Right kidney (tissue), 1 donor: ENCODE data around the gene PAM16.

ENCODE experiments used
- DNase-seq: peaks from one replicate; pipeline ENCODE4 v3.0.0-alpha.2; 2016

The PAM16 gene

DNA sequence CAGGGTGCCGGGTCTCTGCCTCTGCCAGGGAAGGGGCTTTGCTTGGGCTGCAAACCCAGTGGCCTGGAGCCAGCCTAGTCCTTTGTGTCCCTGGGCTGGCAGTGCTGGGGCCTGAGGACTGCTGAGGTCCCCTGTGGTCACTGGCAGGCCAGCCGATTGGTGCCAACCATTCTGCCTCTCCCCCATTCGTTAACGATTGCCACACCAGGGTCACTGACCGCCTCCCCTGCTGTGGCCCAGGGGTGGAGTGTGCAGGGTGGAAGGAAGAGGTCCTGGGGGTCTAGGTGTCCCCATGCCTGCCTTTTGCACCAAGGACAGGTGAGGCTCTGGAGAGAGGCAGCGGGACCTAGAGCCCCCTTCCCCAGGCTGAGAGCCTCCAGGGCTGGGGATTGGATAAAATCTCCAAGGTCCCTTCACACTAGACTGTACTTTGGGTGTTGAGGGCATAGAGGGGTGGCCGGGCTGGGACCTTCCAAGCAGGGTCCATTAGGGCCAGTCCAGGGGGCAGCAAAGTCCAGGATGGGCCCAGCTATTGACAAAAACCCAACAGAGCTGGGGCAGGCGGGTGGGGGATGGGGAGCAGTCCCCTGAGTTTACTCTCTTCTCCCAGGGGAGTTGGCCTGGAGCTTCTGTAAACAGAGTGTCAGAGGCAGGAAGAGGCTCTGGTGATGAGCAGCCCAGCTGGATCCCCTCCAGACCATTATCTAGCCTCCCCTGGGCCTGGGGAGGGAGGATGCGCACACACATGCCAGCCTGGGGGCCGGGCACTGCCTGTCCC lies 21.6 kb upstream of the PAM16 start:
- DNase-seq, result no peak

DNA sequence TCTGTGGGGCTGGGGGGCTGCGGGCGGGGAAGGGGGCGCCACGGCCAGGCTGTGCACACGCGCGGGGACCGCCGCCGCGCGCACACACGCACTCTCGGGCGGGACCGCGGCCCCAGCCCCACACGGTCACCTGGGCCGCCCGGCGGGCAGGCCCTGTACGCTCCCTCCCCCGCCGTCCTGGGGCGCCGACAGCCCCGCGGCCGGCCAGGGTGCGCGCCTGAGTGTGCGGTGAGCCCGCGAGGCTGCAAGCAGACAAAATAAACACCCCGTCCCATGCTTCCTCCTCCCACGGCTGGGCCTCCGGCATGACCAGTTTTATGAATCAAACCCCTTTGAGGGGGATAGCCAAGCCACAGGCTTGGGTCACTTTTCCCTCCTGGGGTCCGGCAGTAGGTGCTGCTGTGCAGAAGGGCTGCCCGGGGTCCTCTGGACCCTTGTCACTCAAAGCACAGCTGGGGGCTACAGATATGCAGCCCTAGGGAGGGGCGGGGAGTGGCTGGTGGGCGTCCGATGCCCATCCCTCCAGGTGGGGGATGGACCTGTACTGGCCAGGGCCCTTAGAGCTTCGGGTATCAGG lies 21.0 kb upstream of the PAM16 start:
- DNase-seq, result no peak

DNA sequence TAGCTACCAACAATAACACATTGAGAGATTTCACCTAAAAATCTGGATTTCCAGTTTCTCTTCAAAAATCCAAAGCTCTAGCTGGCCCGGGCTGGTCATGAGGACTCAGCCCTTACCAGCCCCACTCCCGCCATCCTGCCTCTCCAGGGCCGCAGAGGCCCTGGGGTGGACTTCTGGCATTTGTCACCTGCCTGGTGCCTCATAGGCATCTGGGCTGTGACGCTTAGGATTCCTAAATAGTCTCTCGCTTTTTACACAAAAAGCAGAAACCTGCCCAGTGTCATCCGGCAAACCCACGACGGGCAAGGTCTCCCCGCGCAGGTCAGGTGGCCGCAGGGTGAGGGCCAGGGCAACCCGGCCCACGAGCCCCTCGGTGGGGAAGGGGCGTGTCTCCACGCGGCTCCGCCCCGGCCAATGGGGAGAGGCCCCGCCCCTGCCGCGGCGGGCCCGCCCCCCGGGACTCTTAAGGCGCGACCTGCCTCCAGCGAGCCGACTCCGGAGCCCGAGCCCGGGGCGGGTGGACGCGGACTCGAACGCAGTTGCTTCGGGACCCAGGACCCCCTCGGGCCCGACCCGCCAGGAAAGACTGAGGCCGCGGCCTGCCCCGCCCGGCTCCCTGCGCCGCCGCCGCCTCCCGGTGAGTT lies 20.4 kb upstream of the PAM16 start, which contains the start of gene VASN:
Gene VASN, plus strand, starts transcription at position 492 of the 644 bp plus-strand sequence. CDS start 9,030 bp downstream, outside the sequence.
- peak; percentile 88 for DNase-seq

DNA sequence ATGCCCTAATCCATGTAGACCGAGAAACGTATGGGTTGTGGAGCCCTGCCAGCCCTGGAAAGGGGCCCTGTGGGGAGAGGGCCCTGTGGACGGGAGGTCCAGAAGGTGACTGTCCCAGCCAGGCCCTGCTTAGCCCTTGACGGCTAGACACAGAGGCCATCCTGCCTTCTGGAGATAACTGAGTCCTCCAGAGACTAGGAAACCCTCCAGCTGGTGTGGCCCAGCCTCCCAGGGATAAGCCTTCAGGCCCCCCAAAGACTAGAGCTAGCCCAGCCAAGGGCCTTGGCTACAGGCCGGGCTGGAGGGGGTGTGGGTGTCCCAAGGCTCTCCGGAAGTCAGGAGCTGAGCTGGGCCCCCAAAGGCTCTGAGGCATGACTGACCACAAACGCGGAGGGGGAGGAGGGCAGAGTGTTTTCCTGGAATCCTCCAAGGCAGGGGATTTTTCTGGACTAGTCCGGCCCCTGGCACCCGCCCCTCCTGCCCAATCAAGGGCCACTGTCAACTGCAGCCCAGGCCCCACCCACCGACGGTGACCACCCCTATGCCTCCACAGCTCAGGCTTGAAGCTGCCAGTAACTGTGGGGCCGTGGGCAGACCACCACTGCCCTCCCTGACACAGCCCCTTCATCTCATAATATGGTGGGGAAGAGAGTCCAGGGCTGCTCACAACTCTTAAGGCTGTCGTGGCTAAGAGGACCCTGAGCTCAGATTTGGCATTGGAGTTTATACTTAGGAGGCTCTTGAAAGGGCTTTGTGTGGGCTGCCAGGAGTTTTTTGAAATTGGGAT lies 19.6 kb upstream of the PAM16 start:
- no peak for DNase-seq

DNA sequence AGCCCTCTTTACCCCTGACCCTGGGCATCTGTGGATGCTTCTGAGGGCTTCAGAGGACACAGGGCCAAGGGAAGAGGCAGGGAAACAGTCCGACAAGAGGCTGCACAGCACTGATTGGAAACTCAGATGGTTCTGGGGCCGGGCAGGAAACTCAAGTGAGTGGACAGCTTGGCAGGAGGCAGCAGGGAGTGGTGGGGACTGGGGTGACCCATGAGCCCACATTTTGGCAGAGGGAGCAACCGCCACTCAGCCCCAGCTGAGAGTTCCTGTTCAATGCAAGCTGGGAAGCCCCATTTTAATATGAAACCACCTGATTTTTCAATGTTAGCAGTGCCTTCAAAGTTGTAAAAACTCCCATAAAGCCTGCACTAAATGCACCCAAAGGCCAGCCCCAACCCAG lies 19.0 kb upstream of the PAM16 start:
- DNase-seq, result no peak

DNA sequence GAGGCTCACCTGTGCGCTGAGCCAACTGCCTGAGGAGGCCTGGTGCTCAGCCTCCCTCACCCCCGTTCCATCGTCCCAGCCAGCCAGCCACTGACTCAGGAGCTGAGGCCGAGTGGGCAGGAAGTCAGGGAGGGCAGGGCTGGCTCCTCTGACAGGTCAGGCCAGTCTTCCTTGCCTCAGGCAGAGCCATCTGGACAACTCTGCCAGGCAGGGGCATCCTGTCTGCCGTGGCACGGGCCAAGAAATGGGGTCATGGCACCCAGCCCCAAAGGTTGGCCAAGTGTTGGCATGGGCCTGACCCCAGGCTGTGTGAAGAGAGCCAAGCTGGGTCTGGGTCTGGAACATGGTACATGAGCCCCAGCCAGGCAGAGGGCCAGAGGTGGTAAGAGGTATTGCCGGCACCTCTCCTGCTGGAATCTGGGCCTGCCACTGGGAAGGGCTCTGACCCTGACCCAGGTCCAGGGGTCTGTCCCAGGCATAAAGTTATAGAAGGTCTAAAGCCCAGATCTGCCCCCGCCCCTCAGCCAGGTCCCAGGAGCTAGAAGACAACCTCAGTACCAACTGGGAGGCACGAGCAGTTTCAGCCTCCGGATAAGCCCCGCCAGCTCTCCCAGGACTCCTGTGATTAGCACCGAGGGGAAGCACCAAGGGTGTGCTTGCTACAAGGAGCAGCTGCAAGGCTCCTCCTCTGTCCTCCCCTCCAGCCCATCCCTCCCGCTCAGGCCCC lies 18.0 kb upstream of the PAM16 start:
- DNase-seq, result no peak

DNA sequence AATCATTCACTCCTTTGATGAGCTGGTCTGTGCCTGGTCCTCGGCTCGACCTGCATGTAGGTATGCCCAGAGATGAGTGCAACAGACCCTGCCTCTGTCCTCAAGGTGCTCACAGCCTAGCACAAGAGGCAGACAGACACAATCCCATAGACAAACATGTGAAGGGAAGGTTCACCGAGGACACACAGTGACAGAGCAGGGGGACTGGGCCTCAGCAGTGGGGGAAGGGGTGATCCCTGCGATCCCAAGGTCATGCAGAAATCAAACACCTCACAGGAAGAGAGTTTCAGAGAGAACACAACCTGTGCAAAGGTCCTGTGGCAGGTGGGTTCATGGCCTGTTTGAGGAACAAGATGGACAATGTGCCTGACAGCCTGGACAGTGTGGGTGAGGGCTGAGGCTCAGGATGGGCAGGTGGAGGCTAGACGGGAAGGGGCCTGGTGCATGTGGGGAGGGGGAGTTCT lies 16.3 kb upstream of the PAM16 start:
- no peak for DNase-seq

DNA sequence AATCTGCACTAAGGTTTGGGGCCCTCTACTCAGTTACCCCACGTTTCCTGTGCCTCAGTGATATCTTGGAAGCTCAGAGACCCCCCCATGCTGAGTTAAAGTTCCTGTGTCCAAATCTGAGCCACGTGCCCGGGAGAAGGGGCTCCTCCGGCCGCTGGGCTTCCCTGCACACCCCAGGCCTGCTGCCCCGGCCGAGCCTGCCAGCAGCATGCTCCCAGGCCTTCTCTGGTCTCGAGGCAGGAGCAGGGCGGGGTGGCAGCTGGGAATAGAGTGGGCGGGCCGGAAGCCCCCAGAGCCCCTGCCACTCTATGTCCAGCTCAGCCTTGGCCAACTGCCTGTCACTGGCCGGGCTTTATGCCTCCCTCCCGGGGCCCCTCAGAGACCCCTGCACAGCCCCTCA lies 14.9 kb upstream of the PAM16 start:
- DNase-seq, result no peak

DNA sequence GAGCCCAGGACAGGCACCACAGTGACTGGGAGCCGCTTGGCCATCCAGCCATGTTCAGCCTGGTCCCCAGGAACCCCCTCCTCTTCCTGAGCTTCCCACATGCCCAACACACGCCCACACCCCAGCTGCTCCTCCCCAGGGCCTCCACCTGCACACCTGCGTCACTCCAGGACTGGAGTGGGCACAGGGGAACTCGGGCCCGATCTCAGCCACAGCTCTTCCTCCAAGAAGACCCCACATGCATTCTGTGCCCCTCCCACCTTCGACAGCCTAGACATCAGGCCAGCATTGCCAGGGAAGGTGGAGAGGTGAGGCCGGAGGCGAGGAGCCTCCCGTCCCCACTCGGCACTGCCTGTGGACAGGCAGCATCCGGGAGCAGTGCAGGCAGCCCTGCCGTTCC lies 14.5 kb upstream of the PAM16 start:
- DNase-seq, result no peak

DNA sequence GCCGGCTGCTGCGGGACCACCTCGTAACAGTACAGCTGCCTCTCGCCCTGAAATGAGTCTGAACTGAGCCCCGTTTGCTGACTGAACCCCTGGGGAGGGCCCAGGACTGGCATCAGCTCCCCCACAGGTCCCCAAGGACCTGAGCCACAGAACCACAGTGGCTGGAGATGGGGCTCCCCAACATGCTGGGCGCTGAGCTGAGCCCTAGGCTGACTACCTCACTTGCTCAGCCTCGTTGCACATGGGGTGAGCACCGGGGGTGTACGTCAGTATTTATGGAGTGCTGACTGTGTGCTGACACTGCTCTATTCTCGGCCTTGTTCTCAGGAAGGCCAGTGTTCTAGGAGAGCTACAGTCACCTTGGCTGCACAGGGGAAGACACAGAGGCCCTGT lies 13.9 kb upstream of the PAM16 start:
- no peak for DNase-seq

DNA sequence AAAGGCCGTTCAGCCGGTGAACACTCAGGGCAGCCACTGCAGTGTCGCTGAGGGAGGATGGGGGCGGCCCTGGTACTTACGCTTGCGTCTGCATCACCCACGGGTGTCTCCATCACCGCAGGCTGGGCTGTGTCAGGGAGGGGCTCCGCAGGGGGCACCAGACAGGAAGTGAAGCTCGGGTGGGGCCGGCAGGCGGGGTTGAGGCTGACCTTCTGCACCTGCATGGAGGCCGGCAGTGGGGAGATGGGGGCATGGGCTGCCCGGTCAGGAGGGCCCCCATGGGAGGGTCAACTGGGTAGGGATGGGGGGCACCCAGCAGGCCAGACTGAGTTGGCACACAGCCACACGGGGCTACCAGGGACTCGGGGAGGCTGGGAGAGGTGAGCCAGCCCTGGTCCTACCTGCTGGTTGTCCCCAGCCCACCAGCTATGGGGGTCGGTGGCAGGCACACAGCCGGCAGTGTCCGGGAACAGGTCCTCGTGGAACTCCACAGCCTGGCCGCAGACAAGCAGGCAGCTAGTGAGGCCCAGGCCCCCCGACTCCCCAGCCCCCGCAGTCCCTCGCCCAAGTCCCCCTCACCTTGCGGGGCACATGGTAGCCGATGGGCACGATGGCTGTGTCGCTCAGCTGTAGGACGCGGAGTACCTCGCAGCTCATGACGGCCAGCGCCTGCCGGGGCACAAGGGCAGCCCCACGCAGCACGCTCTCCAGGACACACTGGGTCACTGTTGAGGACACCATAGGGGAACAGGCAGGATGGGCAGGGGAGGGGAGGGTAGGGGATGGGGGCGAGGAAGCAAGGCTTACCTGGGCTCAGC lies 13.3 kb upstream of the PAM16 start:
- DNase-seq, result no peak

DNA sequence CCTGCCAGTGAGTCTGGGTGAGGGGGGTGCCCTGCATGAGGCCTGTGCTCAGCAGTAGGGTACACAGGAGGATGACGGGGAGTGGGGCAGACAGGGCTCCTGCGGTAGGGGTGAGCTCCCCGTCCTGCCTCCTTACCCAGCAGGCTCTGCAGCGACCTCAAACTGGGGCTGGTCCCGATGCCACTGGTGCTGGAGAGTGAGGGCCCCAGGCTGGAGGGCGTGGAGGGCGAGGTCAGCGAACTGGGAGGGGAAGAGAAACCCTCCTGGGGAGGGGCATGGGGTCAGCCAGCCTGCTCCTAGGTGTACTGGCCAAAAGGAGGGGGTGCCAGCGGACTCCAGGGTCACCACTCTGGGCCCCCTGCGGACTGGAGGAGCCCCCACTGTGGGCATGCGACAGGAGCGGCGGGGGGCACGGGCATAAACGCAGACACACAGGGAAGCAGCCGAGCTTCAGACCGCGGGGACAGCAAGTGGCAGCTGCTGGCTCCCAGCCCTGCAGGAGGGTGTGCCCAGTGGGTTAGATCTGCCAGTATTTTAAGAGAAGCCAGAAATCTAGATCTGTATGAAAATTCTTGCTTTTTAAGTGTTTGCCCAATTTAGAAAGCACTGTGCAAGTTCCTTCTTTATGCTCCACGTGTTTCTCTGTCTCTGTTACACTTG lies 11.5 kb upstream of the PAM16 start:
- no peak for DNase-seq

DNA sequence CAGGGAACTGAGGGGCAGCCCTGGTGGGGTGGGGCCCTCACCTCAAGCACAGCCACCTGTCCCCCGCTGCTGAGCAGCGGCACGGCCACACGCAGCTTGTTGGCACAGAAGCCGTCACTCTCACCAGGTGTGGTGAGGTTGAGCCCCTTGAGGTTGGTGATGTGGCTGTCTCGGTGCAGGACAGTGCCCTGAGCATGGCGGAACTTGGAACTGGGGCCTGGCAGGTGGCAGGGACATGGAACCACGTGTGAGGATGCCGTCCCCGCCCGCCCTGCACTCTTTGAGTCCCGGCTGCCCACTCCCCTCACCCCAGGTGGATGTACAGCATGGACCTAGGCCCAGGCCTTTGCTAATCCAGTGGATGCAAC lies 10.8 kb upstream of the PAM16 start:
- DNase-seq, result no peak

DNA sequence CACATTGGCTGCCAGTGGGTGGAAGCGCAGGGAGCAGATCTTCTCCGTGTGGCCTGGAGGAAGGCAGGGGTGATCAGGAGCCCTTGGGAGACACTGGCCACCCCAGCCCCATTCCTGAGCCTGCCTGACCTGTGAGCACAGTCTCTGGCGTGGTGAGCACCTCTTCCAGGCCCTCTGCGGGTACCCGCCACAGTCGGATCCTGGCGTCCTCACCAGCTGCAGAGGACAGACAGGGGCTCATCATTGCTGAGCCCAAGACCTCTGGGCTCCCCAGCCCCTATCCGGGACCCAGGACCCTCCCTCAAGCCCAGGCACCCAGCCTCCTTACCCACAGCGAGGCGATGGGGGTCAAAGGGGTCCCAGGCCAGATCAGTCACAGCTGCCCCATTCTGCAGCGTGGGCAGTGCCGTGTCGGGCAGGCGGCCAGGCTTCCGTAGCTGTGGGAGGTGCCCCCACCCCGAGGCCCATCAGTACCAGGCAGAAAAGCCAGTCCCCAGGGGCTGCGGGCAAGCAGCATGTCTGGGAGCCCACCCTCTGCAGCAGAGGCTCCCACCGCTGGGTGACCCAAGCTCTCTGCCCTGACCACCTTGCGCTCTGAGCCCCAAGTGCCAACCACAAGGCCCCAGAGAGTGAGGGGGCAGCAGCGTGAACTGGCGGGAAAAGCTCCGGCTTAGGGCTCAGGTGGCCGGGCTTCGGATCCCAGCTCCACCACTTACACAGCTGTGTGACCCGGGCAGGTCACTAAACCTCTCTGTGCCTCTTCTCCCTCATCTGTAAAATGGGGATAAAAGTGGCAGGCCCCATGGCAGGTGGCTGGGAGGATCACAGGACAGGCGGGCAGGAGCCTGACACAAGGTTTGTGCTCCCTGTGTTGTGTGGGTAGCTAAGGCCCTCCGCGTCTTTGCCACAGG lies 10.2 kb upstream of the PAM16 start:
- no peak for DNase-seq

DNA sequence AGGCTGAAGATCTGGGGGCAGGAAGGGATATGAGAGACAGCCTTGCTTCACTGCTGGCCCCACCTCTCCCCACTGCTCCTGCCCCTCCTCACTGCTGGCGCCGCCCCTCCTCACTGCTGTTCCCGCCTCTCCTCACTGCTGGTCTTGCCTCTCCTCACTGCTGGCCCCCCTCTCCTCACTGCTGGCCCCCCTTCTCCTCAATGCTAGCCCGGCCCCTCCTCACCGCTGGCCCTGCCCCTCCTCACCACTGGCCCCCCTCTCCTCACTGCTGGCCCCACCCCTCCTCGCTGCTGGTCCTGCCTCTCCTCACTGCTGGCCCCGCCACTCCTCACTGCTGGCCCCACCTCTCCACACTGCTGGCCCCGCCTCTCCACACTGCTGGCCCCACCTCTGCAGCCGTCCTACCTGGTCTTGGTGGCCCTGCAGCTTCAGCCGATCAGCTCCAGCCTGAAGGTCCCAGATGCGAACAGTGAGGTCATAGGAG lies 9.5 kb upstream of the PAM16 start:
- DNase-seq, result no peak

DNA sequence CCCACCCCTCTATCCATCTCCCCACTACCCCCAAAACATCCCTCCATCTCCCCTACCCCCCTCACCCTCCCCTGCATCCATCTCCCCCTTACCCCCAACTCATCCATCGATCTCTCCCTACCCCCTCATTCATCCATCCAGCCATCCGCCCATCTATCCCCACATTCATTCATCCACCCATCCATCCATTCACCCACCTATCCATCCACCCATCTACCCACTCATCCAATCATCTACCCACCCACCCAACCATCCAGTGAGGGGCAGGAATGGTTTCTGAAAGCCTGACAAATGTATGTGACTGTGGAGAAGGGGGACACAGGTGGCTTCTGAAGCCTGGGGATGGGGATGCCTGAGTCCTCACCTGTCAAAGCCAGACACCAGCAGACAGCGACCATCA lies 8.8 kb upstream of the PAM16 start:
- no peak for DNase-seq

DNA sequence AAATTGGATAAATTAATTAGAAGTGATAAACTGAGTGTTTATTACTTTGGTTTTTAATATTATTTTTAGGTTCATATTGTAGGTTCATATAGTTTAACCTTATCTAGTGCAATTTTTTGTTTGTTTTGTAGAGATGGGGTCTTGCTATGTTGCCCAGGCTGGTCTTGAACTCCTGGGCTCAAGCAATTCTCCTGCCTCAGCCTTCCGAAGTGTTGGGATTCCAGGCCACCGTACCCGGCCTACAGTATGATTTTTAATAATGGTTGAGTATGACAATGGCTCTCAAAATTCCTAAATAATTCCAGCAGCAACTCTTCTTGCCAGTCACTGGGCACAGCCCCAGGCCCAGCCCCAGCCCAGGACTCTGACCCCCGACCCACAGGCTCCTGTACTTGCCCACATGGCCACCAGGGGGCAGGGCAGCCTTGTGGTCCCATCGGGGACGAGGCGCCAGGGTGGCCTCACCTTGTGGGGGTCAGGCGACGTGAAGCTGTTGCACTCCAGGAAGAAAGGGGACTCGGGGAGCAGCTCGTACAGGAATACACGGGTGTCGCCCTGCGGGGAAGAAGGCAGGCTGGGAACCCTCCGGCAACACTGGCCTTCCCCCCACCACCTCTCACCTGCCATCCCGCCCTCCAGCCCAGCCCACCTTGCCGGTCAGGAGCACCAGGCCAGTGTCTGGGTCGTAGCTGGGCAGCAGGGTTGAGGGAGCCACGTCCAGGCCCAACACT lies 7.9 kb upstream of the PAM16 start:
- DNase-seq, result peak; percentile 59

DNA sequence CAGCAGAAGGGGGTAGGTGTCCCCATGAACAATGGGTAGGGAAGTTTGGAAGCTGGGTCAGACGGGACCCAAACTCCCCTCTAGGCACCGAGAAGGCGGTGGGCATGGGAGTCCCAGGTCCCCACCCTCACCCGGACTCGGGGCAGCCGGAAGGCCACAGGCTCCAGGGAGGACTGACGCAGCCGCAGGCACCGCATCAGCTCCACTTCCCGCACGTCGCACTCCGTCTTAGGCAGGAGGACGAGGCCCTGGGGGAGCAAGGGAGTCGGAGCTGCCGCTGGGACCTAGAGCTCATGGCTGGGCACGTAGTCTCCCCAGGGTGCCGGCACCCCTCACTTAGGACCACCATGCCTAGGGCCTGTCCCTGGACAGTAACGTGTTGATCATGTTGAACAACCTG lies 7.1 kb upstream of the PAM16 start:
- DNase-seq, result no peak

DNA sequence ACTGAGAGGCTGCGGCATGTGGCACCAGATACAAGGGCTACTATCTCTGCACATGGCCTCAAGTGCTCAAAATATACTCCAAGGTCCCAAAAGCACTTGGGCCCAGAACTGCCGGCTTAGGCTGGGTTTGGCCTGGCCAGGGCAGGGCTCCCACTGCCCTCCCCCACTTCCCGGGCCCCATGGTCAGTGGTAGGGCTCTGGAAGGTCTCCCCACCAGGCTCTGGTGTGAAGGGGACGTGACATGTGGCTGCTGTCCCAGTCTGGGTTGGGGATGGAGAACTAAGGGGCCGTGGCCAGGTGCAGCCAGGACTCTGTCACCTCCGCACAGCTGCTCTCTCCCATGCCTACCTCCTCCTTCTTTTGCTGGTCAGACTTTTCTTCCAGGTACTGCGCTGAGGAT lies 5.7 kb upstream of the PAM16 start:
- no peak for DNase-seq
